HepG2 (cell line): Measurements from ENCODE around the gene SETD2. TPM values are rescaled to one million over a fixed set of nuclear protein-coding genes. Genes with fewer than 3 reads are reported as not detected.
A peak's percentile ranks its signal among the peaks of the same experiment; 100 is the strongest.

Experiments
- ATAC-seq: fragments of 200-7000 bp; cut with Tn5 transposase; 3 replicates; pipeline ENCODE4 v1.9.1; 2020; ENCODE audit warnings: mild to moderate bottlenecking, moderate library complexity
- BruUV-seq: library from RNA; stranded (reverse); fragments of 400-500 nt; replicated peaks from 2 replicates; lab custom pipeline; 2021; lab: Mats Ljungman, UMichigan
- CTCF ChIA-PET: fragments of 300-600 bp; formaldehyde crosslinking; extraction: SDS; loops from one replicate; lab custom pipeline; 2021; ENCODE audit warnings: low total read pairs, inconsistent platforms, low intra/inter-chr PET ratio; lab: Yijun Ruan, JAX
- POLR2A ChIA-PET: fragments of 350-600 bp; sonication (Branson Sonifier 250); formaldehyde crosslinking; loops from one replicate; lab custom pipeline; 2020; ENCODE audit warnings: antibody characterized with exemption, inconsistent platforms; lab: Yijun Ruan, JAX
- DNase-seq: peaks from one replicate; pipeline ENCODE4 v3.0.0-alpha.2; 2015; ENCODE audit warnings: low spot score
- FAIRE-seq: peaks from 3 replicates; lab custom pipeline; 2011; peaks lifted over from hg19 to GRCh38; lab: Jason Lieb, UNC
- H2AFZ ChIP-seq: one replicate; pipeline ENCODE4 v1.6.1; 2011; ENCODE audit warnings: low read length, inconsistent platforms
- H3K27ac ChIP-seq: fragments of 300-600 bp; 3 replicates; pipeline ENCODE4 v1.8.0; 2011; ENCODE audit warnings: mixed run types, mild to moderate bottlenecking, mixed read lengths, low read length, inconsistent platforms; ENCODE audit not compliant: insufficient read depth; ENCODE audit errors: extremely low read length
- H3K27me3 ChIP-seq, 2 experiments: fragments of 200-600 bp in 1 of 2; 2 replicates in 1 of 2; 3 replicates in 1 of 2; pipeline versions ENCODE4 v1.6.0 to v1.8.0; 2011; ENCODE audit warnings: low read length in 2 of 2, mild to moderate bottlenecking in 2 of 2, moderate library complexity in 2 of 2, inconsistent platforms in 1 of 2; ENCODE audit not compliant: insufficient read depth in 2 of 2, control insufficient read depth in 1 of 2
- H3K36me3 ChIP-seq, 2 experiments: fragments of 200-600 bp in 1 of 2; replicated peaks in 1 of 2; 2 replicates in 1 of 2; 3 replicates in 1 of 2; pipeline versions ENCODE4 v1.5.1 to v1.8.0; 2011; ENCODE audit warnings: low read length in 2 of 2, inconsistent platforms in 1 of 2; ENCODE audit not compliant: insufficient read depth in 2 of 2, control insufficient read depth in 1 of 2
- H3K4me1 ChIP-seq: 2 replicates; pipeline ENCODE4 v1.5.1; 2012; ENCODE audit warnings: low read length, inconsistent platforms; ENCODE audit not compliant: insufficient read depth
- H3K4me2 ChIP-seq: 2 replicates; pipeline ENCODE4 v1.6.0; 2011; ENCODE audit warnings: low read depth, low read length, inconsistent platforms
- H3K4me3 ChIP-seq, 3 experiments: fragments of 200-600 bp in 1 of 3; sonication (generic), shearing (Covaris generic) in 1 of 3; replicated peaks in 1 of 3; 2 replicates each; pipeline ENCODE4 v1.5.1; 2011 to 2016; ENCODE audit warnings: low read length in 3 of 3, inconsistent platforms in 2 of 3, low read depth in 2 of 3, mild to moderate bottlenecking in 2 of 3, control low read depth in 1 of 3, mixed read lengths in 1 of 3; ENCODE audit not compliant: insufficient read depth in 1 of 3
- H3K79me2 ChIP-seq: one replicate; pipeline ENCODE4 v1.6.1; 2011; ENCODE audit warnings: low read length, inconsistent platforms; ENCODE audit not compliant: insufficient read depth
- H3K9ac ChIP-seq: 2 replicates; pipeline ENCODE4 v1.6.0; 2011; ENCODE audit warnings: mild to moderate bottlenecking, low read depth, low read length, inconsistent platforms; ENCODE audit not compliant: insufficient read depth
- H3K9me3 ChIP-seq: 2 replicates; pipeline ENCODE4 v1.5.1; 2012; ENCODE audit warnings: mild to moderate bottlenecking, low read length
- H4K20me1 ChIP-seq: 2 replicates; pipeline ENCODE4 v1.6.0; 2011; ENCODE audit warnings: inconsistent platforms, mild to moderate bottlenecking, low read length, moderate library complexity; ENCODE audit not compliant: insufficient read depth
- ADNP ChIP-seq: sonication (generic); formaldehyde crosslinking; IDR thresholded peaks from 2 replicates; pipeline ENCODE4 v1.4.0; 2020; ENCODE audit warnings: missing genetic modification reagents
- ATF3 ChIP-seq: sonication (generic); formaldehyde crosslinking; IDR thresholded peaks from 2 replicates; pipeline ENCODE4 v1.4.0; 2020; ENCODE audit warnings: missing genetic modification reagents
- ATF7 ChIP-seq, 2 experiments: fragments of 450-650 bp in 1 of 2; sonication (generic) in 1 of 2; formaldehyde crosslinking in 1 of 2; IDR thresholded peaks; 2 replicates each; pipeline versions ENCODE4 v1.4.0 to v1.6.1; 2016 to 2020; ENCODE audit warnings: antibody characterized with exemption in 1 of 2, mild to moderate bottlenecking in 1 of 2, missing genetic modification reagents in 1 of 2
- BRF2 ChIP-seq: sonication (generic); formaldehyde crosslinking; IDR thresholded peaks from 2 replicates; pipeline ENCODE4 v1.8.1; 2022; ENCODE audit warnings: mild to moderate bottlenecking, missing genetic modification reagents
- CHCHD3 ChIP-seq: sonication (generic); formaldehyde crosslinking; IDR thresholded peaks from 2 replicates; pipeline ENCODE4 v1.8.0; 2022; ENCODE audit warnings: mild to moderate bottlenecking, missing genetic modification reagents, moderate library complexity
- KAT2B ChIP-seq: fragments of 150-350 bp; IDR thresholded peaks from 2 replicates; pipeline ENCODE4 v1.6.1; 2014; ENCODE audit warnings: low read depth, low read length, borderline replicate concordance
- MZF1 ChIP-seq: sonication (generic); formaldehyde crosslinking; IDR thresholded peaks from 2 replicates; pipeline ENCODE4 v1.8.1; 2023; ENCODE audit warnings: mild to moderate bottlenecking, missing genetic modification reagents, borderline replicate concordance
- NKX3-1 ChIP-seq: sonication (generic); formaldehyde crosslinking; IDR thresholded peaks from 2 replicates; pipeline ENCODE4 v1.5.0; 2020; ENCODE audit warnings: missing genetic modification reagents
- PAX8 ChIP-seq: sonication (generic); formaldehyde crosslinking; IDR thresholded peaks from 2 replicates; pipeline ENCODE4 v1.8.0; 2022; ENCODE audit warnings: mild to moderate bottlenecking, missing genetic modification reagents, borderline replicate concordance
- RBFOX2 ChIP-seq: fragments of 200-400 bp; formaldehyde crosslinking; IDR thresholded peaks from 2 replicates; pipeline ENCODE4 v1.6.1; 2017; ENCODE audit warnings: low read depth, mild to moderate bottlenecking, low read length
- SNRNP70 ChIP-seq: fragments of 200-400 bp; formaldehyde crosslinking; IDR thresholded peaks from 2 replicates; pipeline ENCODE4 v1.6.1; 2017; ENCODE audit warnings: mild to moderate bottlenecking, low read depth, low read length, moderate library complexity
- ZNF142 ChIP-seq: sonication (generic); formaldehyde crosslinking; IDR thresholded peaks from 2 replicates; pipeline ENCODE4 v1.4.0; 2020; ENCODE audit warnings: missing genetic modification reagents
- ZNF672 ChIP-seq: sonication (generic); formaldehyde crosslinking; IDR thresholded peaks from 2 replicates; pipeline ENCODE4 v1.8.1; 2022; ENCODE audit warnings: missing genetic modification reagents
- ZNF883 ChIP-seq: sonication (generic); formaldehyde crosslinking; IDR thresholded peaks from 2 replicates; pipeline ENCODE4 v1.5.1; 2020; ENCODE audit warnings: mild to moderate bottlenecking, missing genetic modification reagents; ENCODE audit errors: not compliant biosample characterization
- ZSCAN5A ChIP-seq: sonication (generic); formaldehyde crosslinking; IDR thresholded peaks from 2 replicates; pipeline ENCODE4 v1.8.0; 2022; ENCODE audit warnings: mild to moderate bottlenecking, missing genetic modification reagents, borderline replicate concordance
- WGBS: methylation state at CpG from one replicate; pipeline ENCODE4 v1.1.6; 2017; ENCODE audit warnings: low lambda C conversion rate; 5-methylcytosine and 5-hydroxymethylcytosine counted together
- in situ Hi-C: cut with HindIII; loops from 2 replicates; pipeline ENCODE4 v1.10.0; 2017; ENCODE audit warnings: low pct_unique_long_range_greater_than_20kb; ENCODE audit not compliant: extremely low pct_ligation_motif_present
- intact Hi-C: fragments of 100-400 bp; cut with micrococcal nuclease; formaldehyde crosslinking; loops from one replicate; pipeline ENCODE4 v1.10.0; 2022; ENCODE audit not compliant: unreplicated experiment
- polyA plus RNA-seq, 8 experiments: library from polyadenylated mRNA; depleted of rRNA in 3 of 8; stranded (reverse) in 7 of 8; unstranded in 1 of 8; fragments of >200 nt; fragmentation: Illumina TruSeq in 4 of 8; extraction: Trizol in 4 of 8; gene quantifications; 2 replicates each; pipeline versions ENCODE4 v1.2.1 to v1.2.3, GENCODE V29; 2011 to 2016; ENCODE audit warnings: low read depth in 4 of 8, missing spikeins in 1 of 8, mixed read lengths in 1 of 8; ENCODE audit not compliant: insufficient read depth in 1 of 8
- total RNA-seq, 5 experiments: library from RNA; depleted of rRNA; stranded (reverse); fragments of >200 nt; fragmentation: Illumina TruSeq; extraction: Trizol; gene quantifications; 2 replicates each; pipeline ENCODE4 v1.2.3, GENCODE V29; 2016; ENCODE audit warnings: low read depth in 1 of 5

Gene SETD2
- total and polyA plus RNA-seq, 2 of the 13 experiments (the other 11 are each of a cell fraction or from before 2014, with no cell fraction given) = 14.2 to 24.2 TPM

- Histone ChIP-seq H3K9me3 (no peaks in the 10 kb centered on the region), H3K4me2 (no peak overlapping the region), H3K4me3 (no peak overlapping the region), H3K4me1 (peaks cover 12% of the 10 kb centered on the region), H3K79me2 (no peaks in the 10 kb centered on the region), H3K9ac (no peak overlapping the region), H3K27me3 (no peaks in the 10 kb centered on the region), H4K20me1 (no peaks in the 10 kb centered on the region), H3K27ac (no peak overlapping the region), H3K36me3 (peaks cover 3 to 6% of the 10 kb centered on the region in 2 experiments; a peak in 2 of 5 replicates), H2AFZ (no peak overlapping the region)
- 96% methylated on average over 4 of the region's 22 CpGs for WGBS
- DNase-seq (no peak), FAIRE-seq (no peak), ATAC-seq (peak; percentile 2; the same call in 2 of the 3 replicates)
- in situ Hi-C loops (no loop called here), intact Hi-C loops (no loop called here)
- CTCF ChIA-PET = interaction anchor here (1.1 to 2.0 kb wide), 2 partner anchors 75 to 294 kb away, joined by 4 to 27 read pairs; no protein-coding TSS in a partner anchor
- POLR2A ChIA-PET = no interaction called here
- BruUV-seq = no TSS peak
- TF ChIP-seq ZNF672 (0 out of 2 replicates have a peak, but pooled peaks have one; percentile 4), ZNF883 (CRISPR knock-in tag) (no peak), PAX8 (CRISPR knock-in tag) (no peak), ATF3 (CRISPR knock-in tag) (no peak), MZF1 (no peak), RBFOX2 (no peak), BRF2 (CRISPR knock-in tag) (no peak), CHCHD3 (CRISPR knock-in tag) (no peak), ADNP (no peak), NKX3-1 (CRISPR knock-in tag) (no peak), ZSCAN5A (CRISPR knock-in tag) (no peak), ATF7 (IDR thresholded peaks at IDR 0.05) (no peak), ATF7 (CRISPR knock-in tag; IDR thresholded peaks at IDR 0.05) (0 out of 2 replicates have a peak, but pooled peaks have one; percentile 40), KAT2B (no peak), ZNF142 (CRISPR knock-in tag) (no peak), SNRNP70 (no peak)
These were observed 164.9 kb downstream of the SETD2 start for GRCh38 chr3:46998852-46999515.
